ENCODE results near the gene PPIB. TPM values are rescaled to one million over a fixed set of nuclear protein-coding genes. Genes with fewer than 3 reads are reported as not detected.

Gene PPIB
- total RNA-seq, 1 experiment from 2014 or later, result 410 TPM

DNA sequence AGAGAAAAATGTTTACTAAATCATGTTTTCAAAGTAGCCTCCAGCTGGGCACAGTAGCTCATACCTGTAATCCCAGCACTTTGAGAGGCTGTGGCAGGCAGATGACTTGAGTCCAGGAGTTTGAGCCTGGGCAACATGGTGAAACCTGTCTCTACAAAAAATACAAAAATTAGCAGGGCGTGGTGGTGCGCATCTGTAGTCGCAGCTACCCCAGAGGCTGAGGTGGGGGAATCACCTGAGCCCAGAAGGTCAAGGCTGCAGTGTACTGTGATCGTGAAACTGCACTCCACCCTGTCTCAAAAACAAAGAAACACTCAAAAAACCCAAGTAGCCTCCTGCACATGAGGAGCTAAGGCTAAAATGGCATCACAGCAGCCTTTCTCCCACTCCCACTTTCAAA lies 1.6 kb upstream of the PPIB start:
- H2AFZ ChIP-seq (ENCODE audit: low read length), result no peak overlapping the region
- ChIA-PET POLR2A (ENCODE audit: unreplicated experiment) (interaction anchor here (0.7 kb wide), 1 partner anchor 341 kb away, joined by 16 read pairs; no protein-coding TSS in a partner anchor), CTCF (no interaction called here)
- H3K79me2 ChIP-seq (ENCODE audit: low read length), result peaks cover 31% of the 10 kb centered on the region
- ATAC-seq, result no peak
- H3F3A ChIP-seq (ENCODE audit: low read length, unreplicated experiment), result peaks cover 6% of the 10 kb centered on the region
- H3K27ac ChIP-seq (ENCODE audit: low read length), result no peak overlapping the region
- no peak overlapping the region for H3K4me2 ChIP-seq (ENCODE audit: low read length)
- intact Hi-C loops (cut with micrococcal nuclease), result no loop called here
- peaks cover 11% of the 10 kb centered on the region for H3K4me1 ChIP-seq (ENCODE audit: insufficient read depth, low read length)
- no peaks in the 10 kb centered on the region for H3K9me2 ChIP-seq (replicated peaks; ENCODE audit: low read length)
- no TSS peak for BruUV-seq (replicated peaks)
- H3K9me3 ChIP-seq (ENCODE audit: low read length), result no peaks in the 10 kb centered on the region
- H3K27me3 ChIP-seq (ENCODE audit: low read length), result no peaks in the 10 kb centered on the region
- H3K9ac ChIP-seq (ENCODE audit: low read length), result no peak overlapping the region
- H4K20me1 ChIP-seq (ENCODE audit: low read length), result 0 out of 2 replicates have a peak, but pooled peaks cover 8% of the 10 kb centered on the region
- no peak for DNase-seq
- TF ChIP-seq EZH2 (IDR thresholded peaks at IDR 0.05; ENCODE audit: low read length, unreplicated experiment) (no peak), EZH2phosphoT487 (IDR thresholded peaks at IDR 0.05; ENCODE audit: borderline replicate concordance, low read length) (no peak)
- TF ChIP-seq, protein P1, sequence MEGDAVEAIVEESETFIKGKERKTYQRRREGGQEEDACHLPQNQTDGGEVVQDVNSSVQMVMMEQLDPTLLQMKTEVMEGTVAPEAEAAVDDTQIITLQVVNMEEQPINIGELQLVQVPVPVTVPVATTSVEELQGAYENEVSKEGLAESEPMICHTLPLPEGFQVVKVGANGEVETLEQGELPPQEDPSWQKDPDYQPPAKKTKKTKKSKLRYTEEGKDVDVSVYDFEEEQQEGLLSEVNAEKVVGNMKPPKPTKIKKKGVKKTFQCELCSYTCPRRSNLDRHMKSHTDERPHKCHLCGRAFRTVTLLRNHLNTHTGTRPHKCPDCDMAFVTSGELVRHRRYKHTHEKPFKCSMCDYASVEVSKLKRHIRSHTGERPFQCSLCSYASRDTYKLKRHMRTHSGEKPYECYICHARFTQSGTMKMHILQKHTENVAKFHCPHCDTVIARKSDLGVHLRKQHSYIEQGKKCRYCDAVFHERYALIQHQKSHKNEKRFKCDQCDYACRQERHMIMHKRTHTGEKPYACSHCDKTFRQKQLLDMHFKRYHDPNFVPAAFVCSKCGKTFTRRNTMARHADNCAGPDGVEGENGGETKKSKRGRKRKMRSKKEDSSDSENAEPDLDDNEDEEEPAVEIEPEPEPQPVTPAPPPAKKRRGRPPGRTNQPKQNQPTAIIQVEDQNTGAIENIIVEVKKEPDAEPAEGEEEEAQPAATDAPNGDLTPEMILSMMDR (conservative IDR thresholded peaks at IDR 0.05; ENCODE audit: low read depth, low read length), result no peak
- peaks cover 6% of the 10 kb centered on the region for H3K36me3 ChIP-seq (ENCODE audit: low read depth, low read length)
- no peak overlapping the region for H3K4me3 ChIP-seq (ENCODE audit: low read length)

DNA sequence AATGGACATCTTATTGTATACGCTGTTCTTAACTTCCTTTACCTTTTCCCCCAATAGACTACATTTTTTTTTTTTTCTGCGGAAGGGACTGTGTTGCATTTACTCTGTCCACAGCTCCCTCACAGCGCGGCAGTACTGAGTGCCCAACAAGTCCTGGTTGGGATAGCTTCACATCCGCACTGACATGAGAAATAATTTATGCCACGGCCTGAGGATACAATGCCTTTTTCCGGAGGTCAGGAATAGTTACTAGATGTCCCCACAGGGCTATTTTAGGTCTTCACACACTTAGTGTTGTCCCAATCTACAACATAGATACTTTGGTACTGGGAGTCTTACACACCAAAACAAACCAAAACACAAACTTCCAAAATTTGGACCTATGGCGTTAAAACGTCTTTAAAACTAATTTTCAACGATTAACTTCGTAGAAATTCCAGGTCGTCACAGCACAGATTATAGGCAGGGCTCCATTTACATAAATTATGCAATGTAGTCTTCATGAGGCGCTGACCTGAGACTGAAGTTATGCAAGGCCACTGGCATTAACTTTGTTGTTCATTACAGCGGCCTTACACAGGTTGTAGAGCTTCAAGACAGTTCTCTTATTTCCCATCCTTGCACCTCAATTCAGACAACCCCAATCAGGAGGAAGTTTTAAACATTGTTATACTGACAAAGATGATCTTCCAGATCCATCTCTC lies 989 bp upstream of the PPIB start:
- Histone ChIP-seq H3K9me3 (ENCODE audit: low read length) (no peaks in the 10 kb centered on the region), H3K36me3 (ENCODE audit: low read depth, low read length) (peaks cover 6% of the 10 kb centered on the region), H3F3A (ENCODE audit: low read length, unreplicated experiment) (peaks cover 6% of the 10 kb centered on the region), H3K4me2 (ENCODE audit: low read length) (peak overlapping the region; percentile 92), H3K9ac (ENCODE audit: low read length) (peak overlapping the region; percentile 70), H3K4me1 (ENCODE audit: insufficient read depth, low read length) (peaks cover 11% of the 10 kb centered on the region), H4K20me1 (ENCODE audit: low read length) (0 out of 2 replicates have a peak, but pooled peaks cover 10% of the 10 kb centered on the region), H3K79me2 (ENCODE audit: low read length) (peaks cover 34% of the 10 kb centered on the region), H3K9me2 (replicated peaks; ENCODE audit: low read length) (no peaks in the 10 kb centered on the region), H3K27me3 (ENCODE audit: low read length) (no peaks in the 10 kb centered on the region), H2AFZ (ENCODE audit: low read length) (peak overlapping the region; percentile 94), H3K4me3 (ENCODE audit: low read length) (peak overlapping the region; percentile 64), H3K27ac (ENCODE audit: low read length) (peak overlapping the region; percentile 56)
- intact Hi-C loops (cut with micrococcal nuclease), result loop anchor here (1.0 kb wide), 1 partner anchor 192 kb away; the partner anchor contains the start of gene CSNK1G1
- no peak for TF ChIP-seq EZH2 (IDR thresholded peaks at IDR 0.05; ENCODE audit: low read length, unreplicated experiment)
- TF ChIP-seq, protein P1 (conservative IDR thresholded peaks at IDR 0.05; ENCODE audit: low read depth, low read length), result no peak
- no peak for TF ChIP-seq EZH2phosphoT487 (IDR thresholded peaks at IDR 0.05; ENCODE audit: borderline replicate concordance, low read length)
- BruUV-seq (replicated peaks), result TSS peak; percentile 91
- DNase-seq, result no peak
- CTCF ChIA-PET, result interaction anchor here (0.6 to 1.0 kb wide), 3 partner anchors 14 to 536 kb away, joined by 3 to 4 read pairs (median 4); no protein-coding TSS in a partner anchor
- POLR2A ChIA-PET (ENCODE audit: unreplicated experiment), result interaction anchor here (0.6 to 0.7 kb wide), 2 partner anchors 30 to 341 kb away, joined by 5 to 16 read pairs; no protein-coding TSS in a partner anchor
- ATAC-seq, result peak; percentile 8; the same call in 1 of the 2 replicates

DNA sequence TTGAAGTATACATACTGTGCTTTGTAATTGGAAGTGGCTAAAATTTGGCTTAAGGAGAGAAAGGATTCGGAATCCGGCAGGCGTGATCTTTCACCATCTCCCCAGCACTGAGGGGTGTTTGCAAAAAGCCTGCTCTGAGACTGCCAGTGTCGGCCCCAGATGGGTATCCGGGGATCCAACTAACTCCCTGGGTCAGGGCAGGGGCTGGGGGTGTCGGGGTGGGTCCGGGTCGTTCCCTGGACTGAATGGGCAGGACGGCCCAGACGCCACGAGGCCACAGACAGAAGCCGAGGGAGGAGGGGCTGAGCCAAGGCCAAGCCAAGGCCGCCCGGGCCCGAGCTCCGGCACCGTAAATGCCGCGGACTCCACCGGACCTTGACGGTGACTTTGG lies 349 bp downstream of the PPIB start:
- peak overlapping the region; percentile 98 for H3K9ac ChIP-seq (ENCODE audit: low read length)
- POLR2A ChIA-PET (ENCODE audit: unreplicated experiment), result interaction anchor here (0.6 kb wide), 1 partner anchor 203 kb away, joined by 3 read pairs; no protein-coding TSS in a partner anchor
- H3K79me2 ChIP-seq (ENCODE audit: low read length), result peaks cover 35% of the 10 kb centered on the region
- H4K20me1 ChIP-seq (ENCODE audit: low read length), result 0 out of 2 replicates have a peak, but pooled peaks cover 19% of the 10 kb centered on the region
- peak overlapping the region; percentile 86 for H3K4me3 ChIP-seq (ENCODE audit: low read length)
- BruUV-seq (replicated peaks), result no TSS peak
- peak; percentile 19 for ATAC-seq
- DNase-seq, result no peak
- H3K36me3 ChIP-seq (ENCODE audit: low read depth, low read length), result peaks cover 19% of the 10 kb centered on the region
- intact Hi-C loops (cut with micrococcal nuclease), result no loop called here
- CTCF ChIA-PET, result no interaction called here
- 0 out of 2 replicates have a peak overlapping the region, but pooled peaks have one; percentile 53 for H2AFZ ChIP-seq (ENCODE audit: low read length)
- H3F3A ChIP-seq (ENCODE audit: low read length, unreplicated experiment), result peaks cover 6% of the 10 kb centered on the region
- no peaks in the 10 kb centered on the region for H3K9me3 ChIP-seq (ENCODE audit: low read length)
- no peaks in the 10 kb centered on the region for H3K9me2 ChIP-seq (replicated peaks; ENCODE audit: low read length)
- peaks cover 11% of the 10 kb centered on the region for H3K4me1 ChIP-seq (ENCODE audit: insufficient read depth, low read length)
- H3K4me2 ChIP-seq (ENCODE audit: low read length), result peak overlapping the region; percentile 97
- TF ChIP-seq EZH2 (IDR thresholded peaks at IDR 0.05; ENCODE audit: low read length, unreplicated experiment) (no peak), EZH2phosphoT487 (IDR thresholded peaks at IDR 0.05; ENCODE audit: borderline replicate concordance, low read length) (no peak)
- TF ChIP-seq, protein P1 (conservative IDR thresholded peaks at IDR 0.05; ENCODE audit: low read depth, low read length), result no peak
- no peaks in the 10 kb centered on the region for H3K27me3 ChIP-seq (ENCODE audit: low read length)
- peak overlapping the region; percentile 52 for H3K27ac ChIP-seq (ENCODE audit: low read length)

Data from PC-3 (cell line).